Measurements from ENCODE around the gene PHTF2.

The PHTF2 gene

GRCh38 chr7:77802557-77803405 is 4.2 kb downstream of the PHTF2 start:
- Histone ChIP-seq H3K27me3 (ENCODE audit: control insufficient read depth in 2 of 2, insufficient read depth in 2 of 2, low read length in 2 of 2) (no peaks in the 10 kb centered on the region), H3K4me1 (ENCODE audit: control insufficient read depth in 2 of 2, insufficient read depth in 2 of 2, low read length in 2 of 2) (peaks cover 12 to 13% of the 10 kb centered on the region in 2 donors), H3K27ac (ENCODE audit: low read depth in 2 of 2, low read length in 2 of 2) (no peak overlapping the region), H3K36me3 (ENCODE audit: control insufficient read depth in 2 of 2, insufficient read depth in 2 of 2, low read length in 2 of 2) (no peaks in the 10 kb centered on the region), H3K9me3 (ENCODE audit: control insufficient read depth in 2 of 2, low read length in 2 of 2) (peaks cover 0 to 4% of the 10 kb centered on the region in 2 donors), H3K4me3 (ENCODE audit: low read length in 2 of 2) (no peak overlapping the region), H3K9ac (ENCODE audit: low read depth in 1 of 2, low read length in 2 of 2) (no peak overlapping the region)

GRCh38 chr7:77806425-77806824 is 7.9 kb downstream of the PHTF2 start:
- Histone ChIP-seq H3K4me3 (ENCODE audit: low read length in 2 of 2) (no peak overlapping the region), H3K27me3 (ENCODE audit: control insufficient read depth in 2 of 2, insufficient read depth in 2 of 2, low read length in 2 of 2) (no peaks in the 10 kb centered on the region), H3K36me3 (ENCODE audit: control insufficient read depth in 2 of 2, insufficient read depth in 2 of 2, low read length in 2 of 2) (no peaks in the 10 kb centered on the region), H3K9ac (ENCODE audit: low read depth in 1 of 2, low read length in 2 of 2) (no peak overlapping the region), H3K9me3 (ENCODE audit: control insufficient read depth in 2 of 2, low read length in 2 of 2) (peaks cover 0 to 4% of the 10 kb centered on the region in 2 donors), H3K27ac (ENCODE audit: low read depth in 2 of 2, low read length in 2 of 2) (no peak overlapping the region), H3K4me1 (ENCODE audit: control insufficient read depth in 2 of 2, insufficient read depth in 2 of 2, low read length in 2 of 2) (no peaks in the 10 kb centered on the region)

GRCh38 chr7:77808517-77808916 is 9.9 kb downstream of the PHTF2 start:
- no peak overlapping the region for H3K9ac ChIP-seq (ENCODE audit: low read depth in 1 of 2, low read length in 2 of 2)
- no peak overlapping the region for H3K27ac ChIP-seq (ENCODE audit: low read depth in 2 of 2, low read length in 2 of 2)
- no peaks in the 10 kb centered on the region for H3K36me3 ChIP-seq (ENCODE audit: control insufficient read depth in 2 of 2, insufficient read depth in 2 of 2, low read length in 2 of 2)
- H3K4me1 ChIP-seq (ENCODE audit: control insufficient read depth in 2 of 2, insufficient read depth in 2 of 2, low read length in 2 of 2), result no peaks in the 10 kb centered on the region
- no peak overlapping the region for H3K4me3 ChIP-seq (ENCODE audit: low read length in 2 of 2)
- H3K9me3 ChIP-seq (ENCODE audit: control insufficient read depth in 2 of 2, low read length in 2 of 2), result peaks cover 0 to 4% of the 10 kb centered on the region in 2 donors
- H3K27me3 ChIP-seq (ENCODE audit: control insufficient read depth in 2 of 2, insufficient read depth in 2 of 2, low read length in 2 of 2), result no peaks in the 10 kb centered on the region

- Histone ChIP-seq H3K4me1 (ENCODE audit: control insufficient read depth in 2 of 2, insufficient read depth in 2 of 2, low read length in 2 of 2) (no peaks in the 10 kb centered on the region), H3K27ac (ENCODE audit: low read depth in 2 of 2, low read length in 2 of 2) (no peak overlapping the region)
Measured at GRCh38 chr7:77811516-77812289, 13.1 kb downstream of the PHTF2 start.

GRCh38 chr7:77812290-77812685 is 13.7 kb downstream of the PHTF2 start:
- peaks cover 0 to under 1% of the 10 kb centered on the region in 2 donors for H3K9me3 ChIP-seq (ENCODE audit: control insufficient read depth in 2 of 2, low read length in 2 of 2)

More at GRCh38 chr7:77811516-77812289, 13.1 kb downstream of the PHTF2 start:
- Histone ChIP-seq H3K9me3 (ENCODE audit: control insufficient read depth in 2 of 2, low read length in 2 of 2) (peaks cover 0 to 4% of the 10 kb centered on the region in 2 donors), H3K4me3 (ENCODE audit: low read length in 2 of 2) (no peak overlapping the region), H3K9ac (ENCODE audit: low read depth in 1 of 2, low read length in 2 of 2) (no peak overlapping the region), H3K27me3 (ENCODE audit: control insufficient read depth in 2 of 2, insufficient read depth in 2 of 2, low read length in 2 of 2) (no peaks in the 10 kb centered on the region), H3K36me3 (ENCODE audit: control insufficient read depth in 2 of 2, insufficient read depth in 2 of 2, low read length in 2 of 2) (no peaks in the 10 kb centered on the region)

GRCh38 chr7:77813180-77813579 is 14.6 kb downstream of the PHTF2 start:
- H3K9ac ChIP-seq (ENCODE audit: low read depth in 1 of 2, low read length in 2 of 2), result no peak overlapping the region
- no peaks in the 10 kb centered on the region for H3K27me3 ChIP-seq (ENCODE audit: control insufficient read depth in 2 of 2, insufficient read depth in 2 of 2, low read length in 2 of 2)
- no peak overlapping the region for H3K4me3 ChIP-seq (ENCODE audit: low read length in 2 of 2)
- H3K4me1 ChIP-seq (ENCODE audit: control insufficient read depth in 2 of 2, insufficient read depth in 2 of 2, low read length in 2 of 2), result no peaks in the 10 kb centered on the region
- H3K27ac ChIP-seq (ENCODE audit: low read depth in 2 of 2, low read length in 2 of 2), result no peak overlapping the region
- H3K36me3 ChIP-seq (ENCODE audit: control insufficient read depth in 2 of 2, insufficient read depth in 2 of 2, low read length in 2 of 2), result no peaks in the 10 kb centered on the region
- no peaks in the 10 kb centered on the region for H3K9me3 ChIP-seq (ENCODE audit: control insufficient read depth in 2 of 2, low read length in 2 of 2)

More at GRCh38 chr7:77812290-77812685, 13.7 kb downstream of the PHTF2 start:
- Histone ChIP-seq H3K4me1 (ENCODE audit: control insufficient read depth in 2 of 2, insufficient read depth in 2 of 2, low read length in 2 of 2) (no peaks in the 10 kb centered on the region), H3K4me3 (ENCODE audit: low read length in 2 of 2) (no peak overlapping the region), H3K27me3 (ENCODE audit: control insufficient read depth in 2 of 2, insufficient read depth in 2 of 2, low read length in 2 of 2) (no peaks in the 10 kb centered on the region), H3K9ac (ENCODE audit: low read depth in 1 of 2, low read length in 2 of 2) (no peak overlapping the region), H3K27ac (ENCODE audit: low read depth in 2 of 2, low read length in 2 of 2) (no peak overlapping the region), H3K36me3 (ENCODE audit: control insufficient read depth in 2 of 2, insufficient read depth in 2 of 2, low read length in 2 of 2) (no peaks in the 10 kb centered on the region)

GRCh38 chr7:77819021-77819420 is 20.4 kb downstream of the PHTF2 start:
- no peak overlapping the region for H3K9ac ChIP-seq (ENCODE audit: low read depth in 1 of 2, low read length in 2 of 2)
- H3K4me1 ChIP-seq (ENCODE audit: control insufficient read depth in 2 of 2, insufficient read depth in 2 of 2, low read length in 2 of 2), result no peaks in the 10 kb centered on the region
- H3K36me3 ChIP-seq (ENCODE audit: control insufficient read depth in 2 of 2, insufficient read depth in 2 of 2, low read length in 2 of 2), result peaks cover 5 to 6% of the 10 kb centered on the region in 2 donors
- no peaks in the 10 kb centered on the region for H3K27me3 ChIP-seq (ENCODE audit: control insufficient read depth in 2 of 2, insufficient read depth in 2 of 2, low read length in 2 of 2)
- H3K4me3 ChIP-seq (ENCODE audit: low read length in 2 of 2), result no peak overlapping the region
- H3K9me3 ChIP-seq (ENCODE audit: control insufficient read depth in 2 of 2, low read length in 2 of 2), result peaks cover 16% of the 10 kb centered on the region in 2 donors
- no peak overlapping the region for H3K27ac ChIP-seq (ENCODE audit: low read depth in 2 of 2, low read length in 2 of 2)

- Histone ChIP-seq H3K9ac (ENCODE audit: low read depth in 1 of 2, low read length in 2 of 2) (no peak overlapping the region), H3K4me1 (ENCODE audit: control insufficient read depth in 2 of 2, insufficient read depth in 2 of 2, low read length in 2 of 2) (no peaks in the 10 kb centered on the region), H3K27ac (ENCODE audit: low read depth in 2 of 2, low read length in 2 of 2) (no peak overlapping the region), H3K27me3 (ENCODE audit: control insufficient read depth in 2 of 2, insufficient read depth in 2 of 2, low read length in 2 of 2) (no peaks in the 10 kb centered on the region), H3K4me3 (ENCODE audit: low read length in 2 of 2) (no peak overlapping the region), H3K36me3 (ENCODE audit: control insufficient read depth in 2 of 2, insufficient read depth in 2 of 2, low read length in 2 of 2) (peaks cover 5 to 6% of the 10 kb centered on the region in 2 donors), H3K9me3 (ENCODE audit: control insufficient read depth in 2 of 2, low read length in 2 of 2) (peaks cover 16% of the 10 kb centered on the region in 2 donors)
Measured at GRCh38 chr7:77820967-77821366, 22.4 kb downstream of the PHTF2 start.

GRCh38 chr7:77822269-77822668 is 23.7 kb downstream of the PHTF2 start:
- Histone ChIP-seq H3K4me1 (ENCODE audit: control insufficient read depth in 2 of 2, insufficient read depth in 2 of 2, low read length in 2 of 2) (no peaks in the 10 kb centered on the region), H3K36me3 (ENCODE audit: control insufficient read depth in 2 of 2, insufficient read depth in 2 of 2, low read length in 2 of 2) (peaks cover 5 to 6% of the 10 kb centered on the region in 2 donors), H3K9ac (ENCODE audit: low read depth in 1 of 2, low read length in 2 of 2) (no peak overlapping the region), H3K9me3 (ENCODE audit: control insufficient read depth in 2 of 2, low read length in 2 of 2) (peaks cover 16% of the 10 kb centered on the region in 2 donors), H3K4me3 (ENCODE audit: low read length in 2 of 2) (no peak overlapping the region), H3K27ac (ENCODE audit: low read depth in 2 of 2, low read length in 2 of 2) (no peak overlapping the region), H3K27me3 (ENCODE audit: control insufficient read depth in 2 of 2, insufficient read depth in 2 of 2, low read length in 2 of 2) (no peaks in the 10 kb centered on the region)

- Histone ChIP-seq H3K27ac (ENCODE audit: low read depth in 2 of 2, low read length in 2 of 2) (no peak overlapping the region), H3K4me3 (ENCODE audit: low read length in 2 of 2) (no peak overlapping the region), H3K27me3 (ENCODE audit: control insufficient read depth in 2 of 2, insufficient read depth in 2 of 2, low read length in 2 of 2) (no peaks in the 10 kb centered on the region), H3K4me1 (ENCODE audit: control insufficient read depth in 2 of 2, insufficient read depth in 2 of 2, low read length in 2 of 2) (no peaks in the 10 kb centered on the region), H3K36me3 (ENCODE audit: control insufficient read depth in 2 of 2, insufficient read depth in 2 of 2, low read length in 2 of 2) (peaks cover 5 to 6% of the 10 kb centered on the region in 2 donors), H3K9ac (ENCODE audit: low read depth in 1 of 2, low read length in 2 of 2) (no peak overlapping the region), H3K9me3 (ENCODE audit: control insufficient read depth in 2 of 2, low read length in 2 of 2) (peaks cover 16% of the 10 kb centered on the region in 2 donors)
Measured at GRCh38 chr7:77823787-77824186, 25.2 kb downstream of the PHTF2 start.

Measured in mucosa of rectum (tissue), 2 donors.